ENCODE measurements around the gene MYOZ1. TPM values are rescaled to one million over a fixed set of nuclear protein-coding genes. Genes with fewer than 3 reads are reported as not detected.

The MYOZ1 gene
- total and polyA plus RNA-seq, 11 donors, result 0.23 to 2.5 (median 0.74) TPM; not detected in 1

GRCh38 chr10:73614720-73615119 is 26.6 kb downstream of the MYOZ1 start:
- 95 to 98% (median 96%) methylated on average over 3 of the region's 3 CpGs for WGBS, 4 donors
- ATAC-seq, result no peak
- DNase-seq, result no peak
- Histone ChIP-seq H3K27me3 (no peaks in the 10 kb centered on the region), H3K9me3 (no peaks in the 10 kb centered on the region), H3K36me3 (no peaks in the 10 kb centered on the region), H3K4me1 (no peaks in the 10 kb centered on the region), H3K4me3 (no peak overlapping the region), H3K27ac (no peak overlapping the region)
- TF ChIP-seq POLR2A (IDR thresholded peaks at IDR 0.05), result no peak
- intact Hi-C loops (cut with DNase I), result no loop called here

DNA sequence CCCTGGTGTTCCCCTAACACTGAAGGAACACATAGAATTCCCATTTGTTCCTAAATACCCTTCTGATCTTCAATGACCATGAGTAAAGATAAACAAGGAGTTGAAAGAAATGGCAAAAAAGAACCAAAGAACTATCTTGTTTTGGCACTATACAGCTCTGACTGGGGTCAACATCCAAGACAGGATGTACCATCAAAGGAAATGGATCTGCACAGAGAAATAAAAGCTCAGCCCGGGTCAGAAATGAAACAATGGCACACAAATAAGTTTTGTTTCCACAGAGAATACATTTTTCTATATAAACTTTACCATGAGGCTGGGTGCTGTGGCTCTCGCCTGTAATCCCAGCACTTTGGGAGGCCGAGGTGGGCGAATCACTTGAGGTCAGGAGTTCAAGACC is 32.2 kb downstream of the MYOZ1 start:
- ATAC-seq (no peak), DNase-seq (no peak)
- intact Hi-C loops (cut with DNase I), result no loop called here
- WGBS, 4 donors, result 86 to 89% (median 88%) methylated on average over 4 of the region's 4 CpGs
- no peaks in the 10 kb centered on the region for H3K27me3 ChIP-seq
- no peaks in the 10 kb centered on the region for H3K36me3 ChIP-seq
- no peak overlapping the region for H3K27ac ChIP-seq
- no peaks in the 10 kb centered on the region for H3K9me3 ChIP-seq
- H3K4me1 ChIP-seq, result no peaks in the 10 kb centered on the region
- no peak overlapping the region for H3K4me3 ChIP-seq
- TF ChIP-seq, protein P1, sequence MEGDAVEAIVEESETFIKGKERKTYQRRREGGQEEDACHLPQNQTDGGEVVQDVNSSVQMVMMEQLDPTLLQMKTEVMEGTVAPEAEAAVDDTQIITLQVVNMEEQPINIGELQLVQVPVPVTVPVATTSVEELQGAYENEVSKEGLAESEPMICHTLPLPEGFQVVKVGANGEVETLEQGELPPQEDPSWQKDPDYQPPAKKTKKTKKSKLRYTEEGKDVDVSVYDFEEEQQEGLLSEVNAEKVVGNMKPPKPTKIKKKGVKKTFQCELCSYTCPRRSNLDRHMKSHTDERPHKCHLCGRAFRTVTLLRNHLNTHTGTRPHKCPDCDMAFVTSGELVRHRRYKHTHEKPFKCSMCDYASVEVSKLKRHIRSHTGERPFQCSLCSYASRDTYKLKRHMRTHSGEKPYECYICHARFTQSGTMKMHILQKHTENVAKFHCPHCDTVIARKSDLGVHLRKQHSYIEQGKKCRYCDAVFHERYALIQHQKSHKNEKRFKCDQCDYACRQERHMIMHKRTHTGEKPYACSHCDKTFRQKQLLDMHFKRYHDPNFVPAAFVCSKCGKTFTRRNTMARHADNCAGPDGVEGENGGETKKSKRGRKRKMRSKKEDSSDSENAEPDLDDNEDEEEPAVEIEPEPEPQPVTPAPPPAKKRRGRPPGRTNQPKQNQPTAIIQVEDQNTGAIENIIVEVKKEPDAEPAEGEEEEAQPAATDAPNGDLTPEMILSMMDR (IDR thresholded peaks at IDR 0.05), result no peak
- no peak for TF ChIP-seq POLR2A (IDR thresholded peaks at IDR 0.05)

DNA sequence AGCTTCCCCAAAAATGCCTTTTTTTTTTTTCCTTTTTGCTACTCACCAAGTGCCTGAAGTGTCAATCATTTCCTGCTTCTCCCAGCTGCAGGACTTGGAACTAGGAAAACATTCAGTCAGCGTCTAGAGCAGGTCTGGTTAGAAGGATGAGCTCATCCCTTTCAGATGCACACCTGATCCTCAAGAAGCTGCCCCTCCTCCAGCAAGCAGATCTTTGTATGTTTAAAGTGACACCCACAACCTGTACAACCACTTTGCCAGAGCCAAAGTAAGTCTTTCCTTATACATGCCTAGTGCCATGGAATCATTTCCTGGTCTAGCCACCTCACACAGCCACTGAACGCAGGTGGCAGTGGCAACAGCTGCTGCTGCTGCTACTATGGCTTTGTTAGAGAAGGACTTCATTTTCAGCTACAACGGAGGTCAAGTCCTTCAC is 39.8 kb downstream of the MYOZ1 start:
- Histone ChIP-seq H3K4me3 (no peak overlapping the region), H3K4me1 (no peaks in the 10 kb centered on the region), H3K36me3 (no peaks in the 10 kb centered on the region), H3K9me3 (no peaks in the 10 kb centered on the region), H3K27me3 (no peaks in the 10 kb centered on the region), H3K27ac (no peak overlapping the region)
- TF ChIP-seq, protein P1 (IDR thresholded peaks at IDR 0.05), result no peak
- no peak for TF ChIP-seq POLR2A (IDR thresholded peaks at IDR 0.05)
- 64 to 72% (median 68%) methylated on average over 3 of the region's 3 CpGs for WGBS, 4 donors
- intact Hi-C loops (cut with DNase I), result loop anchor here in 1 of 10 donors (5.0 kb wide), 1 partner anchor 34 kb away; no protein-coding TSS in a partner anchor
- ATAC-seq (no peak), DNase-seq (no peak)

DNA sequence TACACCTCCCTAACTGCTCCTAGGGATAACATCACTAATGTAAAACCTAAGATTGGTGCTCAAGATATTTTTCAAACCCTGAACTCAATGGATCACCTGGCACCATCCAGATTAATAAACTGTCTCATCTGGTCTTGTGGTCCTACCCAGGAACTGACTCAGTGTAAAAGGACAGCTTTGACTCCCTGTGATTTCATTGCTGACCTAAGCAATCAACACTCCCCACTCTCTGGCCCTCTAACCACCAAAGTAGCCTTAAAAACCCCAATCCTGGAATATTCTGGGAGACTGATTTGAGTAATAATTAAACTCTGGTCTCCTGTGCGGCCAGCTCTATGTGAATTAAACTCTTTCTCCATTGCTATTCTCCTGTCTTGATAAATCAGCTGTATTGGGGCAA is 43.9 kb downstream of the MYOZ1 start:
- TF ChIP-seq POLR2A (IDR thresholded peaks at IDR 0.05), result no peak
- TF ChIP-seq, protein P1 (IDR thresholded peaks at IDR 0.05), result no peak
- no peak for DNase-seq
- WGBS, 4 donors, result 95 to 100% (median 98%) methylated on average over 1 of the region's 1 CpG
- Histone ChIP-seq H3K4me3 (no peak overlapping the region), H3K27ac (no peak overlapping the region), H3K4me1 (peaks cover 0 to 5% (median 0%) of the 10 kb centered on the region in 12 donors), H3K9me3 (no peaks in the 10 kb centered on the region), H3K27me3 (no peaks in the 10 kb centered on the region), H3K36me3 (no peaks in the 10 kb centered on the region)
- intact Hi-C loops (cut with DNase I), result no loop called here
- ATAC-seq, result no peak

DNA sequence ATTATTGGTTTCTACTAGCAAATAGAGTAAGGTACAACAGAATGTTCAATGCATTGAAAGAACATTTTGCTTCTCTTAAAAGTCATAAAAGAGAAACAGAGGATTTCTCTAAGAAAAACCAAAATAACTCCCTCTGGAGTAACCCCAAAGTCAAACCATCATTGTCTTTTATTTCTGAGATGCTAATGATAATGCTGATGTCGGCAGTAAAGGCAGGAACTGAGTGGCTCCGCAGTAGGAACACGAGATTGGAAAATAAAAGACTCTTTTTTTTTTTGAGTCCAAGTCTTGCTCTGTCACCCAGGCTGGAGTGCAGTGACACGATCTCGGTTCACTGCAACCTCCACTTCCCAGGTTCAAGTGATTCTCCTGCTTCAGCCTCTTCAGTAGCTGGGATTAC is 47.5 kb downstream of the MYOZ1 start:
- no peak for DNase-seq
- H3K27ac ChIP-seq, result no peak overlapping the region
- TF ChIP-seq, protein P1 (IDR thresholded peaks at IDR 0.05), result no peak
- TF ChIP-seq POLR2A (IDR thresholded peaks at IDR 0.05), result no peak
- no peaks in the 10 kb centered on the region for H3K36me3 ChIP-seq
- peaks cover 0 to 36% (median 19%) of the 10 kb centered on the region in 12 donors for H3K4me1 ChIP-seq
- ATAC-seq, result no peak
- no peaks in the 10 kb centered on the region for H3K9me3 ChIP-seq
- 78 to 83% (median 80%) methylated on average over 5 of the region's 5 CpGs for WGBS, 4 donors
- no peak overlapping the region for H3K4me3 ChIP-seq
- intact Hi-C loops (cut with DNase I), result loop anchor here in 3 of 10 donors (5.0 kb wide), 2 partner anchors 33 to 48 kb away; partner anchors contain the start of gene MYOZ1 (in 1 of the 3)
- no peaks in the 10 kb centered on the region for H3K27me3 ChIP-seq
